Right lobe of liver (tissue), 4 donors: ENCODE measurements around the gene GDPD4.

Source experiments
- POLR2A ChIP-seq: fragments of 450-650 bp; IDR thresholded peaks from one replicate; pipeline ENCODE4 v1.6.1; 2017; ENCODE audit warnings: antibody characterized with exemption, mild to moderate bottlenecking
- TF ChIP-seq, protein P1 (sequence below), 4 donors: fragments of 200-600 bp in 3 of 4; fragments of 450-650 bp in 1 of 4; IDR thresholded peaks; one replicate each; pipeline versions ENCODE4 v1.5.1 to v1.8.0; 2016 to 2022; ENCODE audit warnings: antibody characterized with exemption in 4 of 4, mild to moderate bottlenecking in 2 of 4
- donor health status: DM: no; HTN: no; CAD: no.
- donor health status: DM: no; HTN: no; CAD: no.
- donor health status: DM: no; HTN: yes; CAD: no.

GRCh38 chr11:77283101-77283500, 18.4 kb downstream of the GDPD4 start:
- TF ChIP-seq, protein P1, sequence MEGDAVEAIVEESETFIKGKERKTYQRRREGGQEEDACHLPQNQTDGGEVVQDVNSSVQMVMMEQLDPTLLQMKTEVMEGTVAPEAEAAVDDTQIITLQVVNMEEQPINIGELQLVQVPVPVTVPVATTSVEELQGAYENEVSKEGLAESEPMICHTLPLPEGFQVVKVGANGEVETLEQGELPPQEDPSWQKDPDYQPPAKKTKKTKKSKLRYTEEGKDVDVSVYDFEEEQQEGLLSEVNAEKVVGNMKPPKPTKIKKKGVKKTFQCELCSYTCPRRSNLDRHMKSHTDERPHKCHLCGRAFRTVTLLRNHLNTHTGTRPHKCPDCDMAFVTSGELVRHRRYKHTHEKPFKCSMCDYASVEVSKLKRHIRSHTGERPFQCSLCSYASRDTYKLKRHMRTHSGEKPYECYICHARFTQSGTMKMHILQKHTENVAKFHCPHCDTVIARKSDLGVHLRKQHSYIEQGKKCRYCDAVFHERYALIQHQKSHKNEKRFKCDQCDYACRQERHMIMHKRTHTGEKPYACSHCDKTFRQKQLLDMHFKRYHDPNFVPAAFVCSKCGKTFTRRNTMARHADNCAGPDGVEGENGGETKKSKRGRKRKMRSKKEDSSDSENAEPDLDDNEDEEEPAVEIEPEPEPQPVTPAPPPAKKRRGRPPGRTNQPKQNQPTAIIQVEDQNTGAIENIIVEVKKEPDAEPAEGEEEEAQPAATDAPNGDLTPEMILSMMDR (IDR thresholded peaks at IDR 0.05), result no peak
- no peak for TF ChIP-seq POLR2A
